Measurements from ENCODE around the gene SKIC2.
"Not testable (repeated sequence)": the region's sequence is repeated elsewhere in the genome, so short reads cannot be mapped to it uniquely, and the experiment has no call there.

SKIC2 gene

DNA sequence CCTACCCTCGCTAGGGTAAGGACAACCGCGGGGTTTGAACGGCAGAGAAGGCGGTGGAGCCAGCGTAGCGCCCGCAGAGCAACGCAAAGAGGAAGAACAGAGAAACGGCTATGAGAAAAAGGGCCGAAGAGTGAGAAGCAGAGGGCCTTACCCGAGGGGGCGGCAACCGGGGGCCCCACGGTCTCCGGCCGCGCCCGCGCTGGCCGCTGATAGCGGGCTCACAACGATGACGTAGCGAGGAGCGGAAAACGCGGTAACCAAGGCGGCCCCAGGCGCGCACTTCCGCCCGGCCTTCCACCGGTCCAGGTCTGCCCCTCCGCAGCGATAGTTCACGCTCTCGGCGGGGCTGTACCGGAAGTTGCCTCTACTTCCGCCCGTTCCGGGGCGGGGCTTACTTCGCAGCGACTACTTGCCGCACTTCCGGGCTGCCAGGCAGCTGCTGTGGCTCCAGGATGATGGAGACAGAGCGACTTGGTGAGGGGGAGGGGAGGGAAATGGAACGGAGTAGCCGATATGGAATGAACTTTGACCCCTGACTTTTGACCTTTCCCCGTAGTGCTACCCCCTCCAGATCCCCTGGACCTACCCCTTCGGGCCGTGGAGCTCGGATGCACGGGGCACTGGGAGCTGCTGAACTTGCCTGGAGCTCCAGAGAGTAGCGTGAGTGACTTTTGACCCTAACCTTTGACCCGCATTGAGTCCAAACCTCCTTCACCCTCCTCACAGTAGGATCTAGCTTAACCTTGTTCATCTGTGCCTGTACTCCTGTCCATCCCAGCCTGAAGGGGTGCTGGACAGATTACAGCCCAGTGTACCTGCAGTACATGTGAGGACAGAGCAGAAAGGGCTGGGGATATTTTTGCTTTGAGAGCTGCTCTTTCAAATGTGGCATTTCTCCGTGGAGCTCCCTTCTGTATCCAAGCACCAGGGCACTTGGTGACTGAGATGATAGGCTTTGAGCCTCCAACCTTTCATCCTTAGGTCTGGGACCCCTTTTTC is at the start of gene SKIC2, which contains the start of gene NELFE:
Gene SKIC2 (plus strand): TSS at position 435 of the 999 bp plus-strand sequence. CDS start 18 bp downstream, at position 453.
Gene NELFE (minus strand): TSS at position 231 of the 999 bp plus-strand sequence. CDS start 525 bp downstream, outside the sequence.
- Histone ChIP-seq H3K27me3 (no peaks in the 10 kb centered on the region), H3K4me2 (peak within 1 kb of the TSS; percentile 89 to 99 (median 96)), H3K36me3 (peaks cover 66 to 78% (median 75%) of the 10 kb centered on the region in 11 experiments), H3K9ac (peak within 1 kb of the TSS; percentile 83 to 95 (median 91)), H3K4me1 (peaks cover 26 to 47% (median 29%) of the 10 kb centered on the region in 10 experiments), H3K27ac (peak within 1 kb of the TSS; percentile 73 to 85 (median 80)), H3K9me3 (replicated peaks in 1 of 11) (no peaks in the 10 kb centered on the region), H4K20me1 (no peaks in the 10 kb centered on the region), H3K4me3 (peak within 1 kb of the TSS; percentile 82 to 99 (median 92))
- TF ChIP-seq Cebpa-rat (IDR thresholded peaks at IDR 0.05), result no peak

DNA sequence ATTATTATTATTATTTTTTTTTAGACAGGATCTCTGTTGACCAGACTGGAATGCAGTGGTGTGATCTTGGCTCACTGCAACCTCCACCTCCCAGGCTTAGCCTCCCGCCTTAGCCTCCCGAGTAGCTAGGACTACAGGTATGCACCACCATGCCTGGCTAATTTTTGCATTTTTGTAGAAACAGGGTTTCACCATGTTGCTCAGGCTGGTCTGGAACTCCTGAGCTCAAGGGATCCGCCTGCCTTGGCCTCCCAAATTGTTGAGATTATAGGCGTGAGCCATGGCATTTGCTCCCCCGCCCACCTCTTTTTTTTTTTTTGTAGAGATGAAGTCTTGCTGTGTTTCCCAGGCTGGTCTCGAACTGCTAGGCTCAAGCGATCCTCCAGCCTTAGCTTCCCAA is 49.7 kb upstream of the SKIC2 start:
- Histone ChIP-seq H3K27ac (peak overlapping the region in 2 of 11 experiments; percentile 17 to 30; a peak in 3 of 22 replicates), H3K4me2 (peak overlapping the region in 3 of 11 experiments; percentile 20 to 78 (median 76); a peak in 6 of 22 replicates), H3K4me1 (peaks cover 0 to 74% (median 53%) of the 10 kb centered on the region in 10 experiments; a peak in 18 of 20 replicates)
- not testable (repeated sequence) for H3K36me3 ChIP-seq; H4K20me1 ChIP-seq; H3K9me3 ChIP-seq (replicated peaks in 1 of 11); H3K9ac ChIP-seq; H3K4me3 ChIP-seq; H3K27me3 ChIP-seq

DNA sequence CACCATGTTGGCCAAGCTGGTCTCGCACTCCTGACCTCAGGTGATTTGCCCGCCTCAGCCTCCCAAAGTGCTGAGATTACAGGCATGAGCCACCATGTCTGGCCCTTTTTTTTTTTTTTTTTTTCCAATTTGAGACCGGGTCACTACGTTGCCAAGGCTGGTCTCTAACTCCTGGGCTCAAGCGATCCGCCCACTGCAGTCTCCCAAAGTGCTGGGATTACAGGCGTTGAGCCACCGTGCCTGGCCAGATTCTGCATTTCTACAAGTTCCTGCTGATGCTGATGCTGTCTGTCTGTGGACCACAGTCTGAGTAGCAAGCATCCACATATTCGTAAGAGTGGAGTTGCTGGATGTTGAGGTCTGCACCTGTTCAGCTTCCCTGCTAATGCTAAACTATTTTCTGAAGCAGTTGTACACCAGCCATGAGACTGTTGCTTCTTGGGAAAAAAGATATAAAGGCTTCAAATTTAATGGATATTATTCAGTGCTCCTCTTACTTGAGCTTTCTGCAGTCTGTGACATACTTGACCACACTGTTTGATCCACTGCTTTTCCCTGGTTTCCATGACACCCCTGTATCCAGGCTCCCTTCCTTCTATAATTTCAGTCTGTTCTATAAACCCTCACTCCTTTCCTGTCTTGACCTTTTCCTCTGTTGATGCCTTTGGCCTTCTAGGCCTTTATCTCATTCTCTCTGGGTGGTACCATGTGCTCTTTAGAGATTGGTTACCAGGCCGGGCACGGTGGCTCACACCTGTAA is 47.0 kb upstream of the SKIC2 start:
- Histone ChIP-seq H3K27ac (peak overlapping the region in 2 of 11 experiments; percentile 66 to 70; a peak in 5 of 22 replicates), H3K4me3 (no peak overlapping the region), H4K20me1 (no peaks in the 10 kb centered on the region), H3K4me1 (peaks cover 0 to 56% (median 40%) of the 10 kb centered on the region in 10 experiments; a peak in 18 of 20 replicates), H3K36me3 (no peaks in the 10 kb centered on the region), H3K4me2 (peak overlapping the region in 5 of 11 experiments; percentile 58 to 78 (median 76); a peak in 9 of 22 replicates), H3K9me3 (replicated peaks in 1 of 11) (no peaks in the 10 kb centered on the region), H3K27me3 (no peaks in the 10 kb centered on the region), H3K9ac (no peak overlapping the region)
- TF ChIP-seq Cebpa-rat (IDR thresholded peaks at IDR 0.05), result no peak

DNA sequence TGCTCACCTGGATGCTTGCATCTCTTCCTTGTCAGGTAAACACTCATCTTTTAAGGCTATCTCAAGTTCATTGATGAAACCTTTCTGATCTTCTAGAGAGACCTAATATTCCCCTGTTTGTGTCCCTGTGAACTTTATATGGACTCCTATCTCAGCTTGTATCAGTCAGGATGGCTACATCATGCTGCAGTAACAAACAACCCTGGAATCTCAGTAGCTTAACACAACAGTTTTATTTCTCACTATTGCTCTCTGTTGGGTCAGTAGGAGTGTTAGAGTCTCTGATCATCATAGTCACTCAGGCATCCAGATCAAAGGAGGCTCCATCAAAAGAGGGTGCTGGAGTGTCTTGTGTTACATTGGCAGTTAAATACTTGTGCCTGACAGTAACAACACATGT is 43.6 kb upstream of the SKIC2 start:
- H3K9ac ChIP-seq, result no peak overlapping the region
- H3K36me3 ChIP-seq, result no peaks in the 10 kb centered on the region
- no peaks in the 10 kb centered on the region for H3K27me3 ChIP-seq
- no peak for TF ChIP-seq Cebpa-rat (IDR thresholded peaks at IDR 0.05)
- H3K4me3 ChIP-seq, result no peak overlapping the region
- H3K27ac ChIP-seq, result no peak overlapping the region
- peaks cover 0 to 33% (median 15%) of the 10 kb centered on the region in 10 experiments; a peak in 14 of 20 replicates for H3K4me1 ChIP-seq
- H3K4me2 ChIP-seq, result no peak overlapping the region
- H3K9me3 ChIP-seq (replicated peaks in 1 of 11), result no peaks in the 10 kb centered on the region
- no peaks in the 10 kb centered on the region for H4K20me1 ChIP-seq

DNA sequence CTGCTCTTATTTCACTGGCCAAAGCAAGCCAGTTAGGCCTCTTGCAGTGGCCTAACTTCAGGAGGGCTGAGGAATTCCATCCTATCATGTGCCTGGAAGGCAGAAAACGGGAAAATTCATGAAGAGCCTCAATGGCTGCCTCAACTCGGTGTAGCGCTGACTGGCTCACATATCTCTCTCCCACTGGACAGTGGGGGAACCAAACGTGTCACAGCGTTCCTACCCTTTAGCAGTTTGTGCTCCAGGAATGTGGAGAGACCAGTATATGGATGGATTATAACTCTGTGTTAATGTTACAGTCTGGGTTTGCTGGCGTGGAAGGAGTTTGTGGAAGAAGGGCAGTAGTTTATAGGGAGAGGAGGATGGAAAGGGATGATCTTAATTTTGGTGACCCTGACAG is 43.2 kb upstream of the SKIC2 start:
- Histone ChIP-seq H3K36me3 (no peaks in the 10 kb centered on the region), H3K9me3 (replicated peaks in 1 of 11) (no peaks in the 10 kb centered on the region)
- TF ChIP-seq Cebpa-rat (IDR thresholded peaks at IDR 0.05), result no peak

DNA sequence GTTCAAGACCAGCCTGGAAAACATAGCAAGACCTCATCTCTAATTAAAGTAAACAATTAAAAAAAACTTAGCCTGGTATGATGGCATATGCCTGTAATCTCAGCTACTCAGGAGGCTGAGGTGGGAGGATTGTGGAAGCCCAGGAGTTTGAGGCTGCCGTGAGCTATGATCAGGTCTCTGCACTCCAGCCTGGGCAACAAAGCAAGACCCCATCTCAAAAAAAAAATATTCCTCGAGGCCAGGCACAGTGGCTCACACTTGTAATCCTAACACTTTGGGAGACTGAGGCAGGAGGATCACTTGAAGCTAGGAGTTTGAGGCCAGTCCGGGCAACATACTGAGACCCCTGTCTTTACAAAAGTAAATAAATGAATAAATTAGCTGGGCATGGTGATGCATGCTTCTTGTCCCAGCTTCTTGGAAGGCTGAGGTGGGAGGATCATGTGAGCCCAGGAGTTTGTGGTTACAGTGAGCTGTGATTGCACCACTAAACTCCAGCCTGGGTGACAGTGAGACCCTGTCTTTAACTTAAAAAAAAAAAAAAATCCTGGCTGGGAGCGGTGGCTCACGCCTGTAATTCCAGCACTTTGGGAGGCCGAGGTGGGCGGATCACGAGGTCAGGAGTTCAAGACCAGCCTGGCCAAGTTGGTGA is 40.8 kb upstream of the SKIC2 start:
- H3K4me1 ChIP-seq, result peaks cover 0 to 26% (median 3%) of the 10 kb centered on the region in 10 experiments; a peak in 9 of 20 replicates
- no peaks in the 10 kb centered on the region for H3K27me3 ChIP-seq
- H4K20me1 ChIP-seq, result no peaks in the 10 kb centered on the region
- no peak overlapping the region for H3K9ac ChIP-seq
- H3K27ac ChIP-seq, result no peak overlapping the region
- H3K4me2 ChIP-seq, result 0 out of 22 replicates have a peak overlapping the region, but pooled peaks of 2 of the 11 experiments have one; percentile 4 to 7
- H3K36me3 ChIP-seq, result no peaks in the 10 kb centered on the region
- no peak for TF ChIP-seq Cebpa-rat (IDR thresholded peaks at IDR 0.05)
- no peaks in the 10 kb centered on the region for H3K9me3 ChIP-seq (replicated peaks in 1 of 11)
- no peak overlapping the region for H3K4me3 ChIP-seq

More for the DNA sequence above, 43.2 kb upstream of the SKIC2 start:
- H3K27me3 ChIP-seq, result no peaks in the 10 kb centered on the region
- H3K4me2 ChIP-seq, result no peak overlapping the region
- no peak overlapping the region for H3K27ac ChIP-seq
- H4K20me1 ChIP-seq, result no peaks in the 10 kb centered on the region
- H3K4me1 ChIP-seq, result peaks cover 0 to 33% (median 14%) of the 10 kb centered on the region in 10 experiments; a peak in 14 of 20 replicates
- H3K9ac ChIP-seq, result no peak overlapping the region
- H3K4me3 ChIP-seq, result no peak overlapping the region

DNA sequence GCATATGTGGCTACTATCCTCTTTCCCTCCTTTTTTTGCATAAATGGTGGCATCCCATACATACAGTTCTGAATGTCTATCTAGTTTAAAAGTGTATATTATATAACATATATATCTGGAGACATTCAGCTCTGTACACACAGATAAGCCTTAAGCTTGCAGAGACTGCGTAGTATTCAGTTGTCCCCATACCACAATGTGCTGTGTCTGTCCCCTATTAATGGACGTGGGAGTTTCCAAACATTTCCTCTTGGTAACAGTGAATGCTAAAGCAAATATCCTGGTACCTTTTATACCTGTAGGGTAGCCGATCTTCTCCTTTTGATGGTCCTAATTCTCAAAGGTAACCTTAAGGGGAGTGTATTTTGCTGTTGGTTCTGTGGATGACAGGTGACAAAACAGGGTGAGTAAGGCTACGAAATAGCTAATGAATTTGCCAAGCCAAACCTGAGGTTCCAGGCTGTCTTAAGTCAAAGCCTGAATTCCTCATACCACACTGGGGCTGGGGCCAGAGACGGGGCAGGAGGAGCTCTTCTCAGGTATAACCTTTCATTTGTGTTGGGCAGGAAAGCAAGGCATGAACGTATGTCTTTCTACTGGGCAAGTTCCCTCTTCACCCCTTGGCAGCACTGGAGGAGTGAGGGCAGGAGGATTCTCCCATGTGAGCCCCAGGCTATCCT is 39.2 kb upstream of the SKIC2 start:
- TF ChIP-seq Cebpa-rat (IDR thresholded peaks at IDR 0.05), result no peak
- Histone ChIP-seq H3K36me3 (no peaks in the 10 kb centered on the region), H3K9me3 (replicated peaks in 1 of 11) (no peaks in the 10 kb centered on the region), H3K4me3 (no peak overlapping the region), H4K20me1 (no peaks in the 10 kb centered on the region), H3K4me2 (peak overlapping the region in 3 of 11 experiments; percentile 41 to 60 (median 51); a peak in 4 of 22 replicates), H3K27ac (peak overlapping the region in 1 of 11 experiments; percentile 42; a peak in 1 of 22 replicates), H3K4me1 (peaks cover 0 to 24% (median 3%) of the 10 kb centered on the region in 10 experiments; a peak in 9 of 20 replicates), H3K9ac (no peak overlapping the region), H3K27me3 (no peaks in the 10 kb centered on the region)

DNA sequence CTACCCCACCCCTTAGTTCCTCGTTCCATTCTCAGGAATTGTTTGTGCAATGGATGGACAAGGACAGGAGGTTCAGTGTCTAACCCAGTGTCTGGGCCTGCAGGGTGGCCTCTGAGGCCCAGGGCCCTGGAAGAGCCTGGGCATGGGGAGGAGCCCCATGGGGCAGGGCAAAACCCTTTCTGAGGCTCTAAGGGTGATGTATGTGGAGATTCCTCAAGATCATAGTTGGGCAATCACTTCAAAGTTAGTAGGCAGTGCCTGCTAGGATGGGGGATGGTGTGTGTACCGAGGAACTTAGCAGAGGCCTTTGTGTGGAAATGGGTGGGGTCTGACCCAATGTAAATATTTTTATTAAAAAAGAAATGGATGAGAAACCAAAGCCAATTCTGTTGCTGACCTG is 38.2 kb upstream of the SKIC2 start:
- no peaks in the 10 kb centered on the region for H4K20me1 ChIP-seq
- H3K4me3 ChIP-seq, result no peak overlapping the region
- H3K4me2 ChIP-seq, result peak overlapping the region in 6 of 11 experiments; percentile 12 to 60 (median 40); a peak in 11 of 22 replicates
- no peaks in the 10 kb centered on the region for H3K36me3 ChIP-seq
- TF ChIP-seq Cebpa-rat (IDR thresholded peaks at IDR 0.05), result no peak
- no peaks in the 10 kb centered on the region for H3K27me3 ChIP-seq
- no peak overlapping the region for H3K9ac ChIP-seq
- H3K9me3 ChIP-seq (replicated peaks in 1 of 11), result peaks cover 0 to 1% (median 0%) of the 10 kb centered on the region in 11 experiments; a peak in 1 of 22 replicates
- H3K27ac ChIP-seq, result peak overlapping the region in 3 of 11 experiments; percentile 39 to 42 (median 41); a peak in 6 of 22 replicates
- H3K4me1 ChIP-seq, result peaks cover 0 to 24% (median 3%) of the 10 kb centered on the region in 10 experiments; a peak in 9 of 20 replicates

Measured in BLaER1 treated with 17β-estradiol and CSF1 and Interleukin-3, amounts not matched to agents 10 nM and 100 nM (cell line).